ENCODE results near the gene RNF113B. TPM values are rescaled to one million over a fixed set of nuclear protein-coding genes. Genes with fewer than 3 reads are reported as not detected.

The RNF113B gene
- total and polyA plus RNA-seq, 2 of the 13 experiments (the other 11 are each of a cell fraction or from before 2014, with no cell fraction given), result not detected

DNA sequence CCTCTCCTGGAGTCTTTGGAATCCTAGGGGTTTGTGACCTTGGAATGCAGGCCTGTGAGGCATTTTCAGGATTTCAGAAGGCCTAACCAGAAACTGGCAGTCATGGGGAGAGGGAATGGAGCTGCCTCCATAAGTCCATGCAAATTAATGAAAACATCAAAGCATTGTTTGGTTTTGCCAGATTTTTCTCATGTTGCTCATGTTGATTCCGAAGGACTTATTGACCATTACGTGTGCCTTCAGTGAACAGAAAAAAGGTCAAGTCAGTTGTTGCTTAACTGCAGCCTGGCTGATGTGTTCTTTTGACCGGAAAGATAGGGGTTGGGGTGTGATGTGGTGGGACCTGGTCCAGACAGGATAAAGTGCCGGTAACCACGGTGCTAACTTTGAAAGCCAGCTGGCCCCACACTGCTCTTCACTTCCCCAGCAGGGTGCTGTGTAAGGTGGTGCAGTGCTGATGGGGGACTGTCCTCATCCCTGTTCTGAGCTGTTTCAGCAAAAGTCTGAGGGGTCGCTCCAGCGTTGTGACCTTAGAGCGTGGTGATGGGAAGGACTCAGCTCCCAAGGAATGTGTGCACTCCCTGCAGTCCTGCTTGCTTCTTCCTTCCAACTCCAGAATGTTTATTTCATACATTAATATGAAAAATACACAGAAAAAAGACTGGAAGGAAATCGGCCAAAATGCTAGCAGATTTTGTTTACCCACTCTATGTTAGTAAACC is 3.5 kb downstream of the RNF113B start (continued):
- TF ChIP-seq DRAP1 (CRISPR knock-in tag; IDR thresholded peaks at IDR 0.05) (0 out of 2 replicates have a peak, but pooled peaks have one; percentile 10), ZNF382 (CRISPR knock-in tag; IDR thresholded peaks at IDR 0.05; ENCODE audit: borderline replicate concordance) (no peak), ZNF570 (CRISPR knock-in tag; IDR thresholded peaks at IDR 0.05; ENCODE audit: borderline replicate concordance) (no peak), BRD4 (CRISPR knock-in tag; IDR thresholded peaks at IDR 0.05) (no peak), ZNF224 (CRISPR knock-in tag; IDR thresholded peaks at IDR 0.05) (no peak), ZNF367 (CRISPR knock-in tag; IDR thresholded peaks at IDR 0.05; ENCODE audit: borderline replicate concordance) (no peak), HNRNPLL (IDR thresholded peaks at IDR 0.05; ENCODE audit: low read depth, low read length, poor library complexity, severe bottlenecking) (no peak), ZNF747 (CRISPR knock-in tag; IDR thresholded peaks at IDR 0.05; ENCODE audit: borderline replicate concordance) (0 out of 2 replicates have a peak, but pooled peaks have one; percentile 48), SNAPC4 (CRISPR knock-in tag; IDR thresholded peaks at IDR 0.05) (no peak), ZNF879 (CRISPR knock-in tag; IDR thresholded peaks at IDR 0.05) (no peak), SYNCRIP (IDR thresholded peaks at IDR 0.05; ENCODE audit: insufficient read depth, low read depth, low read length) (no peak), ZNF713 (CRISPR knock-in tag; IDR thresholded peaks at IDR 0.05) (no peak)
- TF ChIP-seq, protein P1, sequence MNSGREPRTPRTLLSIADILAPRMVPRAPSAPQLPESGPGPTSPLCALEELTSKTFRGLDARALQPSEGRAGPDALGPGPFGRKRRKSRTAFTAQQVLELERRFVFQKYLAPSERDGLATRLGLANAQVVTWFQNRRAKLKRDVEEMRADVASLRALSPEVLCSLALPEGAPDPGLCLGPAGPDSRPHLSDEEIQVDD (CRISPR knock-in tag; IDR thresholded peaks at IDR 0.05; ENCODE audit: borderline replicate concordance), result no peak
- TF ChIP-seq, protein P2, sequence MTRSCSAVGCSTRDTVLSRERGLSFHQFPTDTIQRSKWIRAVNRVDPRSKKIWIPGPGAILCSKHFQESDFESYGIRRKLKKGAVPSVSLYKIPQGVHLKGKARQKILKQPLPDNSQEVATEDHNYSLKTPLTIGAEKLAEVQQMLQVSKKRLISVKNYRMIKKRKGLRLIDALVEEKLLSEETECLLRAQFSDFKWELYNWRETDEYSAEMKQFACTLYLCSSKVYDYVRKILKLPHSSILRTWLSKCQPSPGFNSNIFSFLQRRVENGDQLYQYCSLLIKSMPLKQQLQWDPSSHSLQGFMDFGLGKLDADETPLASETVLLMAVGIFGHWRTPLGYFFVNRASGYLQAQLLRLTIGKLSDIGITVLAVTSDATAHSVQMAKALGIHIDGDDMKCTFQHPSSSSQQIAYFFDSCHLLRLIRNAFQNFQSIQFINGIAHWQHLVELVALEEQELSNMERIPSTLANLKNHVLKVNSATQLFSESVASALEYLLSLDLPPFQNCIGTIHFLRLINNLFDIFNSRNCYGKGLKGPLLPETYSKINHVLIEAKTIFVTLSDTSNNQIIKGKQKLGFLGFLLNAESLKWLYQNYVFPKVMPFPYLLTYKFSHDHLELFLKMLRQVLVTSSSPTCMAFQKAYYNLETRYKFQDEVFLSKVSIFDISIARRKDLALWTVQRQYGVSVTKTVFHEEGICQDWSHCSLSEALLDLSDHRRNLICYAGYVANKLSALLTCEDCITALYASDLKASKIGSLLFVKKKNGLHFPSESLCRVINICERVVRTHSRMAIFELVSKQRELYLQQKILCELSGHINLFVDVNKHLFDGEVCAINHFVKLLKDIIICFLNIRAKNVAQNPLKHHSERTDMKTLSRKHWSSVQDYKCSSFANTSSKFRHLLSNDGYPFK (CRISPR knock-in tag; IDR thresholded peaks at IDR 0.05; ENCODE audit: borderline replicate concordance), result no peak
- TF ChIP-seq, protein P3, sequence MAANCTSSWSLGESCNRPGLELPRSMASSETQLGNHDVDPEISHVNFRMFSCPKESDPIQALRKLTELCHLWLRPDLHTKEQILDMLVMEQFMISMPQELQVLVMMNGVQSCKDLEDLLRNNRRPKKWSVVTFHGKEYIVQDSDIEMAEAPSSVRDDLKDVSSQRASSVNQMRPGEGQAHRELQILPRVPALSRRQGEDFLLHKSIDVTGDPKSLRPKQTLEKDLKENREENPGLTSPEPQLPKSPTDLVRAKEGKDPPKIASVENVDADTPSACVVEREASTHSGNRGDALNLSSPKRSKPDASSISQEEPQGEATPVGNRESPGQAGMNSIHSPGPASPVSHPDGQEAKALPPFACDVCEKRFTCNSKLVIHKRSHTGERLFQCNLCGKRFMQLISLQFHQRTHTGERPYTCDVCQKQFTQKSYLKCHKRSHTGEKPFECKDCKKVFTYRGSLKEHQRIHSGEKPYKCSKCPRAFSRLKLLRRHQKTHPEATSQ (CRISPR knock-in tag; IDR thresholded peaks at IDR 0.05; ENCODE audit: borderline replicate concordance), result peak; percentile 59; the same call in 1 of the 2 replicates
- TF ChIP-seq, protein P4, sequence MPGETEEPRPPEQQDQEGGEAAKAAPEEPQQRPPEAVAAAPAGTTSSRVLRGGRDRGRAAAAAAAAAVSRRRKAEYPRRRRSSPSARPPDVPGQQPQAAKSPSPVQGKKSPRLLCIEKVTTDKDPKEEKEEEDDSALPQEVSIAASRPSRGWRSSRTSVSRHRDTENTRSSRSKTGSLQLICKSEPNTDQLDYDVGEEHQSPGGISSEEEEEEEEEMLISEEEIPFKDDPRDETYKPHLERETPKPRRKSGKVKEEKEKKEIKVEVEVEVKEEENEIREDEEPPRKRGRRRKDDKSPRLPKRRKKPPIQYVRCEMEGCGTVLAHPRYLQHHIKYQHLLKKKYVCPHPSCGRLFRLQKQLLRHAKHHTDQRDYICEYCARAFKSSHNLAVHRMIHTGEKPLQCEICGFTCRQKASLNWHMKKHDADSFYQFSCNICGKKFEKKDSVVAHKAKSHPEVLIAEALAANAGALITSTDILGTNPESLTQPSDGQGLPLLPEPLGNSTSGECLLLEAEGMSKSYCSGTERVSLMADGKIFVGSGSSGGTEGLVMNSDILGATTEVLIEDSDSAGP (CRISPR knock-in tag; IDR thresholded peaks at IDR 0.05; ENCODE audit: borderline replicate concordance), result 0 out of 2 replicates have a peak, but pooled peaks have one; percentile 32
